Calu3 (cell line): ENCODE data around the gene BABAM1. TPM values are rescaled to one million over a fixed set of nuclear protein-coding genes. Genes with fewer than 3 reads are reported as not detected.

Experiments used
- BruUV-seq: library from RNA; stranded (reverse); fragments of 400-500 nt; replicated peaks from 2 replicates; lab custom pipeline; 2021; lab: Mats Ljungman, UMichigan
- CTCF ChIA-PET: fragments of 300-600 bp; sonication (Branson Sonifier 250); formaldehyde crosslinking; loops from one replicate; lab custom pipeline; 2022; ENCODE audit warnings: antibody characterized with exemption; lab: Charles Lee
- DNase-seq: peaks from one replicate; pipeline ENCODE4 v3.0.0; 2022
- H3K27ac Mint-ChIP-seq: one replicate; pipeline ENCODE4 v1.8.0; 2022; ENCODE audit warnings: mixed read lengths; ENCODE audit not compliant: unreplicated experiment
- H3K27me3 Mint-ChIP-seq: one replicate; pipeline ENCODE4 v1.8.0; 2022; ENCODE audit warnings: mixed read lengths; ENCODE audit not compliant: unreplicated experiment
- H3K36me3 Mint-ChIP-seq: one replicate; pipeline ENCODE4 v1.8.0; 2022; ENCODE audit warnings: mild to moderate bottlenecking, moderate library complexity, mixed read lengths; ENCODE audit not compliant: insufficient read depth, unreplicated experiment
- H3K4me1 Mint-ChIP-seq: one replicate; pipeline ENCODE4 v1.8.0; 2022; ENCODE audit warnings: mild to moderate bottlenecking, low read depth, mixed read lengths; ENCODE audit not compliant: unreplicated experiment
- H3K4me3 Mint-ChIP-seq: one replicate; pipeline ENCODE4 v1.8.0; 2022; ENCODE audit warnings: mild to moderate bottlenecking, low read depth, moderate library complexity, mixed read lengths; ENCODE audit not compliant: unreplicated experiment
- H3K9me3 Mint-ChIP-seq: one replicate; pipeline ENCODE4 v1.8.0; 2022; ENCODE audit warnings: low read depth, mixed read lengths; ENCODE audit not compliant: unreplicated experiment
- CTCF ChIP-seq: fragments of 200-600 bp; IDR thresholded peaks from one replicate; pipeline ENCODE4 v1.8.0; 2022; ENCODE audit warnings: antibody characterized with exemption; ENCODE audit not compliant: unreplicated experiment
- intact Hi-C: fragments of 100-400 bp; cut with micrococcal nuclease; formaldehyde crosslinking; loops from one replicate; pipeline ENCODE4 v1.10.0; 2022; ENCODE audit not compliant: unreplicated experiment
- total RNA-seq: library from RNA; stranded (reverse); gene quantifications from 2 replicates; pipeline ENCODE4 v1.2.3, GENCODE V29; 2022

Gene BABAM1
- total RNA-seq, 1 experiment from 2014 or later, result 75.2 TPM

GRCh38 chr19:17303167-17303939 is 36.1 kb downstream of the BABAM1 start, which contains the start of gene ABHD8:
Gene ABHD8, minus strand, starts transcription at chr19:17303425. Its CDS starts 1,809 bp downstream, at chr19:17301616.
- Mint-ChIP-seq H3K9me3 (no peaks in the 10 kb centered on the region), H3K27ac (no peak within 1 kb of the TSS), H3K27me3 (no peaks in the 10 kb centered on the region), H3K36me3 (peaks cover 28% of the 10 kb centered on the region), H3K4me1 (peaks cover 17% of the 10 kb centered on the region), H3K4me3 (peak within 1 kb of the TSS; percentile 58)
- CTCF ChIA-PET, result interaction anchor here (0.6 kb wide), 1 partner anchor 21 kb away, joined by 3 read pairs; no protein-coding TSS in a partner anchor
- TF ChIP-seq CTCF, result peak; percentile 52
- intact Hi-C loops, result no loop called here
- DNase-seq, result peak; percentile 94
- BruUV-seq, result no TSS peak

GRCh38 chr19:17303940-17304267 is 36.7 kb downstream of the BABAM1 start:
- CTCF ChIA-PET, result no interaction called here
- intact Hi-C loops, result no loop called here
- no peak for DNase-seq

GRCh38 chr19:17304386-17305215 is 37.4 kb downstream of the BABAM1 start:
- peaks cover 37% of the 10 kb centered on the region for H3K36me3 Mint-ChIP-seq
- no peak for TF ChIP-seq CTCF
- no peaks in the 10 kb centered on the region for H3K9me3 Mint-ChIP-seq
- no peak overlapping the region for H3K27ac Mint-ChIP-seq
- peaks cover 17% of the 10 kb centered on the region for H3K4me1 Mint-ChIP-seq
- intact Hi-C loops, result no loop called here
- CTCF ChIA-PET, result interaction anchor here (0.6 to 1.1 kb wide), 5 partner anchors 11 to 81 kb away, joined by 3 to 18 read pairs (median 5); partner anchors contain the start of gene ANO8
- BruUV-seq, result no TSS peak
- H3K27me3 Mint-ChIP-seq, result no peaks in the 10 kb centered on the region
- no peak for DNase-seq
- H3K4me3 Mint-ChIP-seq, result peak overlapping the region; percentile 72

More at GRCh38 chr19:17303940-17304267, 36.7 kb downstream of the BABAM1 start:
- peaks cover 30% of the 10 kb centered on the region for H3K36me3 Mint-ChIP-seq
- TF ChIP-seq CTCF, result no peak
- H3K4me1 Mint-ChIP-seq, result peaks cover 17% of the 10 kb centered on the region
- H3K27me3 Mint-ChIP-seq, result no peaks in the 10 kb centered on the region
- peak overlapping the region; percentile 58 for H3K4me3 Mint-ChIP-seq
- H3K9me3 Mint-ChIP-seq, result no peaks in the 10 kb centered on the region
- no peak overlapping the region for H3K27ac Mint-ChIP-seq
- no TSS peak for BruUV-seq

- DNase-seq, result no peak
- H3K27me3 Mint-ChIP-seq, result no peaks in the 10 kb centered on the region
- intact Hi-C loops, result no loop called here
- H3K4me3 Mint-ChIP-seq, result peak overlapping the region; percentile 72
- H3K9me3 Mint-ChIP-seq, result no peaks in the 10 kb centered on the region
- BruUV-seq, result no TSS peak
- CTCF ChIA-PET, result interaction anchor here (0.5 to 1.1 kb wide), 8 partner anchors 12 to 611 kb away, joined by 3 to 18 read pairs (median 5); partner anchors contain the start of gene ANO8
- no peak overlapping the region for H3K27ac Mint-ChIP-seq
- TF ChIP-seq CTCF, result no peak
- H3K36me3 Mint-ChIP-seq, result peaks cover 42% of the 10 kb centered on the region
- peaks cover 17% of the 10 kb centered on the region for H3K4me1 Mint-ChIP-seq
Measured at GRCh38 chr19:17305216-17305516, 37.9 kb downstream of the BABAM1 start.
